Muscle layer of colon (tissue), 2 donors: ENCODE data around the gene NR2C2.
"Not testable (repeated sequence)": the region's sequence is repeated elsewhere in the genome, so short reads cannot be mapped to it uniquely, and the experiment has no call there.

ENCODE experiments used
- H3K27ac ChIP-seq: one replicate; pipeline ENCODE4 v1.7.0; 2013; ENCODE audit warnings: low read depth, mild to moderate bottlenecking, low read length, moderate library complexity
- H3K27me3 ChIP-seq, 2 donors: one replicate each; pipeline ENCODE4 v1.7.0; 2013; ENCODE audit warnings: low read length in 2 of 2, mild to moderate bottlenecking in 2 of 2; ENCODE audit not compliant: insufficient read depth in 2 of 2, control insufficient read depth in 1 of 2
- H3K36me3 ChIP-seq: one replicate; pipeline ENCODE4 v1.7.0; 2013; ENCODE audit warnings: mild to moderate bottlenecking, low read length; ENCODE audit not compliant: insufficient read depth
- H3K4me1 ChIP-seq: one replicate; pipeline ENCODE4 v1.7.0; 2013; ENCODE audit warnings: mild to moderate bottlenecking, low read length; ENCODE audit not compliant: insufficient read depth
- H3K4me3 ChIP-seq, 2 donors: one replicate each; pipeline ENCODE4 v1.7.0; 2013; ENCODE audit warnings: low read length in 2 of 2, low read depth in 1 of 2, mild to moderate bottlenecking in 1 of 2, moderate library complexity in 1 of 2
- H3K9ac ChIP-seq: one replicate; pipeline ENCODE4 v1.7.0; 2013; ENCODE audit warnings: low read length
- H3K9me3 ChIP-seq: one replicate; pipeline ENCODE4 v1.7.0; 2013; ENCODE audit warnings: mild to moderate bottlenecking, low read length
- donor health status: abdominal sarcoma.
- donor health status: Adenocarcinoma of cecum.

Gene NR2C2

GRCh38 chr3:14980689-14981088, 33.3 kb downstream of the NR2C2 start:
- H3K27ac ChIP-seq: no peak overlapping the region
- peaks cover 10% of the 10 kb centered on the region for H3K4me1 ChIP-seq
- H3K9me3 ChIP-seq: no peaks in the 10 kb centered on the region
- no peaks in the 10 kb centered on the region for H3K36me3 ChIP-seq
- no peak overlapping the region for H3K9ac ChIP-seq
- no peak overlapping the region for H3K4me3 ChIP-seq
- H3K27me3 ChIP-seq: no peaks in the 10 kb centered on the region

GRCh38 chr3:14984581-14985113, 37.3 kb downstream of the NR2C2 start:
- no peak overlapping the region for H3K27ac ChIP-seq
- no peak overlapping the region for H3K9ac ChIP-seq
- H3K27me3 ChIP-seq: no peaks in the 10 kb centered on the region
- H3K4me1 ChIP-seq: no peaks in the 10 kb centered on the region
- no peaks in the 10 kb centered on the region for H3K36me3 ChIP-seq
- no peaks in the 10 kb centered on the region for H3K9me3 ChIP-seq
- no peak overlapping the region for H3K4me3 ChIP-seq

- H3K4me3 ChIP-seq: no peak overlapping the region
- no peak overlapping the region for H3K9ac ChIP-seq
- H3K27ac ChIP-seq: no peak overlapping the region
- no peaks in the 10 kb centered on the region for H3K36me3 ChIP-seq
- no peaks in the 10 kb centered on the region for H3K27me3 ChIP-seq
- H3K4me1 ChIP-seq: peaks cover 14% of the 10 kb centered on the region
- no peaks in the 10 kb centered on the region for H3K9me3 ChIP-seq
These were observed 41.6 kb downstream of the NR2C2 start for GRCh38 chr3:14988988-14989394.

GRCh38 chr3:14989943-14990779, 42.8 kb downstream of the NR2C2 start:
- Histone ChIP-seq H3K27ac (no peak overlapping the region), H3K36me3 (no peaks in the 10 kb centered on the region), H3K9me3 (no peaks in the 10 kb centered on the region), H3K27me3 (no peaks in the 10 kb centered on the region), H3K4me3 (no peak overlapping the region), H3K9ac (no peak overlapping the region), H3K4me1 (peaks cover 14% of the 10 kb centered on the region)

- Histone ChIP-seq H3K4me1 (peaks cover 14% of the 10 kb centered on the region), H3K4me3 (no peak overlapping the region), H3K36me3 (no peaks in the 10 kb centered on the region), H3K9me3 (no peaks in the 10 kb centered on the region), H3K27ac (no peak overlapping the region), H3K9ac (no peak overlapping the region), H3K27me3 (no peaks in the 10 kb centered on the region)
These were observed 43.4 kb downstream of the NR2C2 start for GRCh38 chr3:14990780-14991148.

GRCh38 chr3:14991151-14991742, 43.9 kb downstream of the NR2C2 start:
- Histone ChIP-seq H3K4me1 (peaks cover 14% of the 10 kb centered on the region), H3K27ac (no peak overlapping the region), H3K9ac (no peak overlapping the region), H3K9me3 (no peaks in the 10 kb centered on the region), H3K36me3 (no peaks in the 10 kb centered on the region), H3K4me3 (no peak overlapping the region), H3K27me3 (no peaks in the 10 kb centered on the region)

GRCh38 chr3:14991818-14992612, 44.6 kb downstream of the NR2C2 start:
- no peaks in the 10 kb centered on the region for H3K36me3 ChIP-seq
- H3K4me3 ChIP-seq: no peak overlapping the region
- H3K27me3 ChIP-seq: no peaks in the 10 kb centered on the region
- H3K4me1 ChIP-seq: peaks cover 14% of the 10 kb centered on the region
- no peaks in the 10 kb centered on the region for H3K9me3 ChIP-seq
- no peak overlapping the region for H3K27ac ChIP-seq
- H3K9ac ChIP-seq: no peak overlapping the region

- Histone ChIP-seq H3K27me3 (no peaks in the 10 kb centered on the region), H3K4me1 (no peaks in the 10 kb centered on the region)
These were observed 50.6 kb downstream of the NR2C2 start for GRCh38 chr3:14997941-14998340.

GRCh38 chr3:14999182-14999581, 51.8 kb downstream of the NR2C2 start:
- H3K4me1 ChIP-seq, H3K27me3 ChIP-seq, H3K36me3 ChIP-seq, H3K9me3 ChIP-seq, H3K9ac ChIP-seq, H3K27ac ChIP-seq, H3K4me3 ChIP-seq: not testable (repeated sequence)

More at GRCh38 chr3:14997941-14998340, 50.6 kb downstream of the NR2C2 start:
- Histone ChIP-seq H3K9me3 (no peaks in the 10 kb centered on the region), H3K27ac (no peak overlapping the region), H3K4me3 (no peak overlapping the region), H3K36me3 (no peaks in the 10 kb centered on the region), H3K9ac (no peak overlapping the region)

GRCh38 chr3:15007681-15008141, 60.3 kb downstream of the NR2C2 start:
- Histone ChIP-seq H3K4me3 (no peak overlapping the region), H3K36me3 (peaks cover 32% of the 10 kb centered on the region), H3K9me3 (no peaks in the 10 kb centered on the region), H3K9ac (no peak overlapping the region), H3K4me1 (no peaks in the 10 kb centered on the region), H3K27me3 (no peaks in the 10 kb centered on the region), H3K27ac (no peak overlapping the region)

- Histone ChIP-seq H3K4me1 (no peaks in the 10 kb centered on the region), H3K4me3 (no peak overlapping the region), H3K36me3 (peaks cover 40% of the 10 kb centered on the region), H3K27ac (no peak overlapping the region), H3K9ac (no peak overlapping the region), H3K27me3 (no peaks in the 10 kb centered on the region), H3K9me3 (no peaks in the 10 kb centered on the region)
These were observed 61.8 kb downstream of the NR2C2 start for GRCh38 chr3:15009167-15009566.
